ENCODE results near the gene EXOC2.

DNA sequence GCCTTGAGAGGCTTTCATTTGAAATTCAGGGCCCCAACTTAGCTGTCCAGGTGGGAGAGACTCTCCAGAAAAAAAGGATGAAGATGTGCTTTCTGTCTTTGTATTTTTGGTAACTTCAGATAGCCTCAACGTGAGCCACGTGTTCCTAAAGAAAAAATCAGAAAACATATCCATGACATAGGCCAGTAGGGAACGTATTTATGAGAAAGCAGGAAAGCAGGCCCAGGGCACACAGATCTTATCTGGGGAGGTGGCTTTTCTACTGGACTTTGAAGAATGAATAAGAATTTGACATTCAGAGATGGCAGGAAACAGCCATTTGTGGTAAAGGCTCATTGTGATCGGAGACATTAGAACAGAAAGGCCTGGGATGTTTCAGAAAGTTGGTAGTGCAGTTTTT lies 21.2 kb upstream of the EXOC2 start:
- no peak for TF ChIP-seq EZH2 (IDR thresholded peaks at IDR 0.05)
- TF ChIP-seq, protein P1, sequence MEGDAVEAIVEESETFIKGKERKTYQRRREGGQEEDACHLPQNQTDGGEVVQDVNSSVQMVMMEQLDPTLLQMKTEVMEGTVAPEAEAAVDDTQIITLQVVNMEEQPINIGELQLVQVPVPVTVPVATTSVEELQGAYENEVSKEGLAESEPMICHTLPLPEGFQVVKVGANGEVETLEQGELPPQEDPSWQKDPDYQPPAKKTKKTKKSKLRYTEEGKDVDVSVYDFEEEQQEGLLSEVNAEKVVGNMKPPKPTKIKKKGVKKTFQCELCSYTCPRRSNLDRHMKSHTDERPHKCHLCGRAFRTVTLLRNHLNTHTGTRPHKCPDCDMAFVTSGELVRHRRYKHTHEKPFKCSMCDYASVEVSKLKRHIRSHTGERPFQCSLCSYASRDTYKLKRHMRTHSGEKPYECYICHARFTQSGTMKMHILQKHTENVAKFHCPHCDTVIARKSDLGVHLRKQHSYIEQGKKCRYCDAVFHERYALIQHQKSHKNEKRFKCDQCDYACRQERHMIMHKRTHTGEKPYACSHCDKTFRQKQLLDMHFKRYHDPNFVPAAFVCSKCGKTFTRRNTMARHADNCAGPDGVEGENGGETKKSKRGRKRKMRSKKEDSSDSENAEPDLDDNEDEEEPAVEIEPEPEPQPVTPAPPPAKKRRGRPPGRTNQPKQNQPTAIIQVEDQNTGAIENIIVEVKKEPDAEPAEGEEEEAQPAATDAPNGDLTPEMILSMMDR (IDR thresholded peaks at IDR 0.05 in 2 of 3, conservative IDR thresholded peaks at IDR 0.05 in 1 of 3; ENCODE audit: borderline replicate concordance in 1 of 3, insufficient read depth in 1 of 3, low read depth in 2 of 3, low read length in 2 of 3): no peak
- no peak for TF ChIP-seq POLR2A (IDR thresholded peaks at IDR 0.05; ENCODE audit: borderline replicate concordance, extremely low read depth, insufficient read depth, insufficient read length)
- TF ChIP-seq MAX (IDR thresholded peaks at IDR 0.05): no peak
- TF ChIP-seq, protein P2, sequence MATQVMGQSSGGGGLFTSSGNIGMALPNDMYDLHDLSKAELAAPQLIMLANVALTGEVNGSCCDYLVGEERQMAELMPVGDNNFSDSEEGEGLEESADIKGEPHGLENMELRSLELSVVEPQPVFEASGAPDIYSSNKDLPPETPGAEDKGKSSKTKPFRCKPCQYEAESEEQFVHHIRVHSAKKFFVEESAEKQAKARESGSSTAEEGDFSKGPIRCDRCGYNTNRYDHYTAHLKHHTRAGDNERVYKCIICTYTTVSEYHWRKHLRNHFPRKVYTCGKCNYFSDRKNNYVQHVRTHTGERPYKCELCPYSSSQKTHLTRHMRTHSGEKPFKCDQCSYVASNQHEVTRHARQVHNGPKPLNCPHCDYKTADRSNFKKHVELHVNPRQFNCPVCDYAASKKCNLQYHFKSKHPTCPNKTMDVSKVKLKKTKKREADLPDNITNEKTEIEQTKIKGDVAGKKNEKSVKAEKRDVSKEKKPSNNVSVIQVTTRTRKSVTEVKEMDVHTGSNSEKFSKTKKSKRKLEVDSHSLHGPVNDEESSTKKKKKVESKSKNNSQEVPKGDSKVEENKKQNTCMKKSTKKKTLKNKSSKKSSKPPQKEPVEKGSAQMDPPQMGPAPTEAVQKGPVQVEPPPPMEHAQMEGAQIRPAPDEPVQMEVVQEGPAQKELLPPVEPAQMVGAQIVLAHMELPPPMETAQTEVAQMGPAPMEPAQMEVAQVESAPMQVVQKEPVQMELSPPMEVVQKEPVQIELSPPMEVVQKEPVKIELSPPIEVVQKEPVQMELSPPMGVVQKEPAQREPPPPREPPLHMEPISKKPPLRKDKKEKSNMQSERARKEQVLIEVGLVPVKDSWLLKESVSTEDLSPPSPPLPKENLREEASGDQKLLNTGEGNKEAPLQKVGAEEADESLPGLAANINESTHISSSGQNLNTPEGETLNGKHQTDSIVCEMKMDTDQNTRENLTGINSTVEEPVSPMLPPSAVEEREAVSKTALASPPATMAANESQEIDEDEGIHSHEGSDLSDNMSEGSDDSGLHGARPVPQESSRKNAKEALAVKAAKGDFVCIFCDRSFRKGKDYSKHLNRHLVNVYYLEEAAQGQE (IDR thresholded peaks at IDR 0.05; ENCODE audit: low read depth): no peak
- no peak for TF ChIP-seq SIN3A (IDR thresholded peaks at IDR 0.05; ENCODE audit: low read depth)
- no peak for TF ChIP-seq SP1 (IDR thresholded peaks at IDR 0.05; ENCODE audit: low read depth)

All from HCT116 (cell line).